NB4 (cell line): Measurements from ENCODE around the gene SNX9.

ENCODE experiments used
- POLR2A ChIP-seq: IDR thresholded peaks from 2 replicates; pipeline ENCODE4 v1.6.1; 2011; ENCODE audit warnings: mild to moderate bottlenecking; ENCODE audit not compliant: insufficient read length; ENCODE audit errors: extremely low read depth
- TF ChIP-seq, protein P1 (sequence below): IDR thresholded peaks from one replicate; pipeline ENCODE4 v1.5.1; 2012; ENCODE audit warnings: low read depth, low read length

DNA sequence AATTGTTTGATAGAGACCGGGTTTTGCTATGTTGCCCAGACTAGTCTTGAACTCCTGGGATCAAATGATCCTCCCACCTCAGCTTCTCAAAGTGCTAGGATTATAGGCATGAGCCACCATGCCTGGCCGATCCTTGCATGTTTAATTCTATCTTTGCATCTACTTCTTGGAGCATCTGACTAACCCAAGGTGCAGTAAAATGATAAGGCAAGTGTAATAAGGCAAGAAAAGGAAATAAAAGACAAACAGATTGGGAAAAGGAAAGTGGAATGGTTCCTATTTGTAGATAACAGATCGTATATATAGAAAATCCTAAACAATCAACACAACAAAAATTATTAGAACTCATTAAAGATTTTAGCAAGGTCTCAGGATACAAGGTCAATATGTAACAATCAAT lies 36.8 kb upstream of the SNX9 start:
- TF ChIP-seq POLR2A: no peak
- TF ChIP-seq, protein P1, sequence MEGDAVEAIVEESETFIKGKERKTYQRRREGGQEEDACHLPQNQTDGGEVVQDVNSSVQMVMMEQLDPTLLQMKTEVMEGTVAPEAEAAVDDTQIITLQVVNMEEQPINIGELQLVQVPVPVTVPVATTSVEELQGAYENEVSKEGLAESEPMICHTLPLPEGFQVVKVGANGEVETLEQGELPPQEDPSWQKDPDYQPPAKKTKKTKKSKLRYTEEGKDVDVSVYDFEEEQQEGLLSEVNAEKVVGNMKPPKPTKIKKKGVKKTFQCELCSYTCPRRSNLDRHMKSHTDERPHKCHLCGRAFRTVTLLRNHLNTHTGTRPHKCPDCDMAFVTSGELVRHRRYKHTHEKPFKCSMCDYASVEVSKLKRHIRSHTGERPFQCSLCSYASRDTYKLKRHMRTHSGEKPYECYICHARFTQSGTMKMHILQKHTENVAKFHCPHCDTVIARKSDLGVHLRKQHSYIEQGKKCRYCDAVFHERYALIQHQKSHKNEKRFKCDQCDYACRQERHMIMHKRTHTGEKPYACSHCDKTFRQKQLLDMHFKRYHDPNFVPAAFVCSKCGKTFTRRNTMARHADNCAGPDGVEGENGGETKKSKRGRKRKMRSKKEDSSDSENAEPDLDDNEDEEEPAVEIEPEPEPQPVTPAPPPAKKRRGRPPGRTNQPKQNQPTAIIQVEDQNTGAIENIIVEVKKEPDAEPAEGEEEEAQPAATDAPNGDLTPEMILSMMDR: no peak
